Measurements from ENCODE around the gene RCN1.
"Not testable (repeated sequence)": the region's sequence is repeated elsewhere in the genome, so short reads cannot be mapped to it uniquely, and the experiment has no call there.

RCN1 gene

DNA sequence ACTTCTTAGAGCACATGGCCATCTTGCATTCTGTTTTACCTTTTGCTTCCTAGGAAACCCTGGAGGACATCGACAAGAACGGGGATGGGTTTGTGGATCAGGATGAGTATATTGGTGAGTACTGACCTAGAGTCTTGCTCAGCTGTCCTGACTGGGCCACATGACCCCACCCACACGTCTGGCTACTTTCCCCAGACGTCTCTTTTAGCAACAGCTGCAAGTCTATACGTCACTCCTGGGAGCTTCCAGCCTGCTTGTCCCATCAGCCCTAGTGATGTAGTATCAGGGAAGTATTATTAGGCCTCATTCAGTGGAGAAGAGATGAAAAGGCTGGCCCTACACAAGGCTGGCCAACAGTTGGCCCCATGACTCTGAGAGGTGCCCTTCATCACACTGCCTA is 9.6 kb downstream of the RCN1 start:
- ChIA-PET POLR2A (interaction anchor here (0.7 kb wide), 1 partner anchor 50 kb away, joined by 4 read pairs; no protein-coding TSS in a partner anchor), CTCF (no interaction called here)
- no peak for DNase-seq (ENCODE audit: extremely low spot score)
- TF ChIP-seq HDGF (IDR thresholded peaks at IDR 0.05; ENCODE audit: borderline replicate concordance): no peak

DNA sequence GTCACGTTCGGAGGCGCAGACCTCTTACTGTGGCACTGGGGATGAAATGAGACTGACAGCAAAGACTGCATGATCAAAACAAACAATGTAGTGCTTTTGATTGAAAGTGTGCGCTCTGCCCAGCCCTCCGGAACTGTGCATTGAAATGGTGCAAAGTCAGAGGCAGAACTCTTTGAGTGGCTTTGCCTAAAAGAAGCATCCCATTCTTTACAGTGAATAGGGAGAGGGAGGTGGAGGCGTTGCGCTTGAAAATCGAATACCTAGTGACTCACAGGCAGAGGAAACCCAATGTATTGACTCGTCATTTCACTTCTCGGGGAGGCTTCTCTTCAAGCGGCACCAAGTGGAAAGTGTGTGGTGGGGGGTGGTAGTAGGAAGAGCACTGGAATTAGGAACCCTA is 10.9 kb downstream of the RCN1 start:
- TF ChIP-seq ZNF384 (IDR thresholded peaks at IDR 0.05): no peak
- TF ChIP-seq BHLHE40 (IDR thresholded peaks at IDR 0.05; ENCODE audit: borderline replicate concordance): no peak
- TF ChIP-seq CTBP1 (IDR thresholded peaks at IDR 0.05; ENCODE audit: borderline replicate concordance): no peak
- no peak for TF ChIP-seq ELF4 (IDR thresholded peaks at IDR 0.05)
- no peak for TF ChIP-seq L3MBTL2 (conservative IDR thresholded peaks at IDR 0.05)
- no peak for TF ChIP-seq TARDBP (IDR thresholded peaks at IDR 0.05)
- CTCF ChIA-PET: no interaction called here
- POLR2A ChIA-PET: interaction anchor here (1.1 kb wide), 1 partner anchor 11 kb away, joined by 3 read pairs; the partner anchor contains the start of gene RCN1
- DNase-seq (ENCODE audit: extremely low spot score): no peak

- DNase-seq (ENCODE audit: extremely low spot score); POLR2A ChIA-PET; CTCF ChIA-PET: not testable (repeated sequence)
Observed at GRCh38 chr11:32103121-32103719, 12.3 kb downstream of the RCN1 start.

DNA sequence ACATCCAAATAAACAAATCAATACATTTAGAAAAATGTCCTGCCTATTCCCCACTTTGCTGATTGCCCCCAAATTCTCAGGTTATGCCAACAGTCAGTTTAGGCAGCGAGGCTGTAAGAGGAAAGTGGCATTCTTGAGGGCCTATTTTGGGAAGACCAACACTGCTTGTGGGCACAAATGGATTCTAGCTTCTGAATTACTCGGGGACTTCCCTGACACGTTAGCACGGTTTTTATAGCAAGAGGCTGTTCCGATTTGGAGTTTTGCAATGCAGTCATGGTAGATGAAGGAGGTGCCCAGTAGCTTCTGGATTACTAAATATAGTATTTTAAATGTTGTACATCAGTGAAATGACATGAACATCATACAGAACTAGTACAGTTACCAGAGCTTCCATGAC is 13.1 kb downstream of the RCN1 start:
- ChIA-PET POLR2A (no interaction called here), CTCF (no interaction called here)
- TF ChIP-seq PKNOX1 (IDR thresholded peaks at IDR 0.05): no peak
- no peak for TF ChIP-seq FOXM1 (IDR thresholded peaks at IDR 0.05; ENCODE audit: borderline replicate concordance)
- DNase-seq (ENCODE audit: extremely low spot score): no peak

DNA sequence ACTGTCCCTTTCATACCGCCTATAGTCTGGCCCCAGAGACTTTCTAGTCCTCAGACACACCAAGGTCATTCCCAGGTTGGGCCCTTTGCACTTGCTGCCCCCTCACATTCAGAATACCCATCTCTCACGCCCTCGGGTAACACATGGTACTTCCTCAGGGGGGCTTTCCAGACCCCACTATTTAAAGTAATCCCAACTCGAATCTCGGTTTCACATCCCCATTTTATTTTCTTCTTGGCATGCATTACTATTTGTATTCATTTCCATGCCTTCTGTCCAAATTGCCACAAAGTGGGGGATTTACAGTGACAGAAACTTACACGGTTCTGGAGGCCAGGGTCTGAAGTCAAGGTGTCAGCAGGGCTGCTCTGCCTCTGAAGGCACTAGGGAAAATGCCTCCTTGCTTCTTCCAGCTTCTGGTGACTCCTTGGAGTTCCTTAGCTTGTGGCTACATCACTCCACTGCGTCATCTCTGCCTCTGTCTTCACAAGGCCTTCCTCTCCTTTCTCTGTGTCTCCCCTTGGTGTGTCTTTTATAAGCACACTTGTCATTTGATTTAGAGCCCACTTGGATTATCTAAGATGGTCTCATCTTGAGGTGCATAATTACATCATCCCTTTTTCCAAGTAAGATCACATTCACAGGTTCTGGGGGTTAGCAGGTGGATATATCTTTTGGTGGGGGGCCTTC is 15.1 kb downstream of the RCN1 start:
- POLR2A ChIA-PET: interaction anchor here (1.5 kb wide), 1 partner anchor 15 kb away, joined by 3 read pairs; the partner anchor contains the start of gene RCN1
- DNase-seq (ENCODE audit: extremely low spot score): no peak
- no peak for TF ChIP-seq ZNF384 (IDR thresholded peaks at IDR 0.05)
- no peak for TF ChIP-seq SUZ12 (IDR thresholded peaks at IDR 0.05)
- TF ChIP-seq HDGF (IDR thresholded peaks at IDR 0.05; ENCODE audit: borderline replicate concordance): no peak
- no peak for TF ChIP-seq FOXK2 (IDR thresholded peaks at IDR 0.05)
- TF ChIP-seq BHLHE40 (IDR thresholded peaks at IDR 0.05; ENCODE audit: borderline replicate concordance): no peak
- TF ChIP-seq PKNOX1 (IDR thresholded peaks at IDR 0.05): no peak
- TF ChIP-seq ELF4 (IDR thresholded peaks at IDR 0.05): no peak
- TF ChIP-seq TARDBP (IDR thresholded peaks at IDR 0.05): no peak
- no peak for TF ChIP-seq CTBP1 (IDR thresholded peaks at IDR 0.05; ENCODE audit: borderline replicate concordance)
- TF ChIP-seq SP1 (IDR thresholded peaks at IDR 0.05): no peak
- no peak for TF ChIP-seq FOXA1 (IDR thresholded peaks at IDR 0.05)
- no peak for TF ChIP-seq ARNT (IDR thresholded peaks at IDR 0.05)
- TF ChIP-seq NFRKB (IDR thresholded peaks at IDR 0.05): no peak
- CTCF ChIA-PET: no interaction called here

DNA sequence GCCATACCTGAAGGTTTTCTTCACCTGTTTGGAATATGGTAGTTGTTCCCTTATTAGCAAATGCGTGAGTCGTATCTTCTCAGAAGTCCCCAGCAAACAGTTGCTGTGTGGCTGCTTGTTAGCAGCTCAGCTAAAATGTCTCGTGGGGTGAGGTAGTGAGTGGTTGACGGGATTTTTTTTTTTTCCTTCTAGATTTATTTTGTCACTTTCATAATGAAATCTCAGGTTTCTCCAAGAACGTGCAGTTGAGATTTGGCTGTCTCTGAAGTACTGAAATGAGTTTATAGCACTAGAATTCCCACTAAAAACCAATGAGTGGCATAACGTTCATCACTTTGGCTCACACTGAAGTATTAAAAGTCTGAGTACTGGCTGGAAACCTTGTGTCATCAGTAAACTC is 16.8 kb downstream of the RCN1 start:
- ChIA-PET CTCF (interaction anchor here (0.5 kb wide), 1 partner anchor 104 kb away, joined by 3 read pairs; no protein-coding TSS in a partner anchor), POLR2A (no interaction called here)
- no peak for TF ChIP-seq ARNT (IDR thresholded peaks at IDR 0.05)
- TF ChIP-seq SUZ12 (IDR thresholded peaks at IDR 0.05): no peak
- no peak for TF ChIP-seq NFRKB (IDR thresholded peaks at IDR 0.05)
- TF ChIP-seq FOXM1 (IDR thresholded peaks at IDR 0.05; ENCODE audit: borderline replicate concordance): no peak
- TF ChIP-seq TARDBP (IDR thresholded peaks at IDR 0.05): no peak
- no peak for TF ChIP-seq FOXA1 (IDR thresholded peaks at IDR 0.05)
- no peak for TF ChIP-seq PKNOX1 (IDR thresholded peaks at IDR 0.05)
- no peak for TF ChIP-seq LEF1 (IDR thresholded peaks at IDR 0.05; ENCODE audit: borderline replicate concordance)
- no peak for TF ChIP-seq ELF4 (IDR thresholded peaks at IDR 0.05)
- TF ChIP-seq CTBP1 (IDR thresholded peaks at IDR 0.05; ENCODE audit: borderline replicate concordance): no peak
- TF ChIP-seq SP1 (IDR thresholded peaks at IDR 0.05): no peak
- no peak for TF ChIP-seq ZNF384 (IDR thresholded peaks at IDR 0.05)
- no peak for TF ChIP-seq HDGF (IDR thresholded peaks at IDR 0.05; ENCODE audit: borderline replicate concordance)
- TF ChIP-seq L3MBTL2 (conservative IDR thresholded peaks at IDR 0.05): no peak
- no peak for TF ChIP-seq BHLHE40 (IDR thresholded peaks at IDR 0.05; ENCODE audit: borderline replicate concordance)
- no peak for TF ChIP-seq FOXK2 (IDR thresholded peaks at IDR 0.05)
- DNase-seq (ENCODE audit: extremely low spot score): no peak

- DNase-seq (ENCODE audit: extremely low spot score): no peak
- ChIA-PET CTCF (no interaction called here), POLR2A (no interaction called here)
- no peak for TF ChIP-seq BHLHE40 (IDR thresholded peaks at IDR 0.05; ENCODE audit: borderline replicate concordance)
- no peak for TF ChIP-seq CTBP1 (IDR thresholded peaks at IDR 0.05; ENCODE audit: borderline replicate concordance)
- TF ChIP-seq HDGF (IDR thresholded peaks at IDR 0.05; ENCODE audit: borderline replicate concordance): no peak
Observed at GRCh38 chr11:32108576-32108975, 17.7 kb downstream of the RCN1 start.

Data from HEK293T (cell line).